ENCODE results near the gene MBOAT2. TPM values are rescaled to one million over a fixed set of nuclear protein-coding genes. Genes with fewer than 3 reads are reported as not detected.

The MBOAT2 gene
- total and polyA plus RNA-seq, 2 of the 13 experiments (the other 11 are each of a cell fraction or from before 2014, with no cell fraction given), result 0.11 to 0.36 TPM

DNA sequence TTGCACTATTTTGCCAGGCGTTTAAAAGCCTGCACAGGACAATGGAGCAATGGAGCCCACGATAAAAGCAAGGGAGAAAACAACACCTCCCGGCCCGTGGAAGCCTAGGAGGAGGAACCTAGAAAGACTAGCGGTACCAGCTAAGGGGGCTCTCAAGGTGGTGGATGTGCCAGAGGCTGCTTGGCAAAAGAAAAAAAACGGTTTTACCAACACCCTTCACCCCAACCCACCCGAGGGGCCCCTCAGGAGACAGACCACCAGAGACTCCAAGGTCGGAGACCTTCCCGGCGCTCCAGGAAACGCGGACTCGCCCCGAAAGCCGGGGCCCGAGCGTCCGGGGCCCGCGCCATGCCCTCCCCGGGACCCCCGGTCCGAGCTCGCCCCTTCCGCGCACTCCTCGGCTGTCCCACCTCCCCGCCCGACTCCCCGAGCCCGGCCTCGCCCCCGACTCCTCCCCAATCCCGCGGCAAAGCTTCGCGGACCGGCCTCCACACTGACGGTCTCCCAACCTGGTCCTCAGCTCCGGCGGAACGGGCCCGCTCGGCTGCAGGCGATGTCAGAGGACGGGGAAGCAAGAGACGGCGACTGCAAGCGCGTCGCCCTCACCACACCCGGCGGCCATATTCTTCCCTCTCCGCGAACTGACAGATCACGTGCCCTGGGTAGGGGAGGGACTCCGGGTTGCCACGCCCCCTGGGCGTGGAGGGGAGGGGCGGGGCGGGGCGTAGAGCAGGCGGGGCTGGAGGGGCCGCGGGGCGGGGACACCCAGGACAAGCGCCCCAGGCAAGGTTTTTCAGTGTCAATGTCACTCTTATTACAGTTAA lies 166.3 kb downstream of the MBOAT2 start, which contains the start of gene KIDINS220 (continued):
- peak; percentile 86 for TF ChIP-seq ZNF687 (CRISPR knock-in tag; IDR thresholded peaks at IDR 0.05)
- TF ChIP-seq ZNF180 (CRISPR knock-in tag; IDR thresholded peaks at IDR 0.05; ENCODE audit: borderline replicate concordance, low read depth), result no peak
- no peak for TF ChIP-seq KDM6A (CRISPR knock-in tag; IDR thresholded peaks at IDR 0.05; ENCODE audit: low read depth)
- TF ChIP-seq RXRA (CRISPR knock-in tag; IDR thresholded peaks at IDR 0.05), result peak; percentile 44
- no peak for TF ChIP-seq AGO1 (IDR thresholded peaks at IDR 0.05; ENCODE audit: low read depth, low read length, poor library complexity, severe bottlenecking)
- no peak for TF ChIP-seq SOX13 (IDR thresholded peaks at IDR 0.05)
- peak in 1 of 2 experiments; percentile 12; a peak in 1 of 4 replicates for TF ChIP-seq SOX13 (CRISPR knock-in tag; conservative IDR thresholded peaks at IDR 0.05 in 1 of 2, IDR thresholded peaks at IDR 0.05 in 1 of 2)
- TF ChIP-seq ZNF564 (CRISPR knock-in tag; IDR thresholded peaks at IDR 0.05), result no peak
- no peak for TF ChIP-seq HMGA1 (CRISPR knock-in tag; conservative IDR thresholded peaks at IDR 0.05)
- no peak for TF ChIP-seq ATRX (CRISPR knock-in tag; IDR thresholded peaks at IDR 0.05; ENCODE audit: borderline replicate concordance)
- 0 out of 2 replicates have a peak, but pooled peaks have one; percentile 35 for TF ChIP-seq SATB2 (CRISPR knock-in tag; IDR thresholded peaks at IDR 0.05)
- no peak for TF ChIP-seq MAFF (IDR thresholded peaks at IDR 0.05; ENCODE audit: low read depth, low read length)
- TF ChIP-seq PBX3 (CRISPR knock-in tag; IDR thresholded peaks at IDR 0.05; ENCODE audit: borderline replicate concordance), result no peak
- no peak for TF ChIP-seq KLF9 (CRISPR knock-in tag; IDR thresholded peaks at IDR 0.05; ENCODE audit: low read depth)
- TF ChIP-seq ZNF343 (CRISPR knock-in tag; IDR thresholded peaks at IDR 0.05), result 0 out of 2 replicates have a peak, but pooled peaks have one; percentile 47
- TF ChIP-seq ARNTL (CRISPR knock-in tag; IDR thresholded peaks at IDR 0.05), result peak; percentile 50; the same call in 1 of the 2 replicates
- TF ChIP-seq ZNF691 (CRISPR knock-in tag; IDR thresholded peaks at IDR 0.05; ENCODE audit: borderline replicate concordance, low read depth), result peak; percentile 80; the same call in 1 of the 2 replicates
- no peak for TF ChIP-seq NR2F6 (IDR thresholded peaks at IDR 0.05)
- TF ChIP-seq NR2F6 (CRISPR knock-in tag; IDR thresholded peaks at IDR 0.05), result no peak
- TF ChIP-seq SRY (CRISPR knock-in tag; IDR thresholded peaks at IDR 0.05), result 0 out of 2 replicates have a peak, but pooled peaks have one; percentile 30
- TF ChIP-seq CENPBD1 (CRISPR knock-in tag; IDR thresholded peaks at IDR 0.05; ENCODE audit: borderline replicate concordance, low read depth), result no peak
- TF ChIP-seq ZNF749 (CRISPR knock-in tag; IDR thresholded peaks at IDR 0.05; ENCODE audit: borderline replicate concordance), result no peak
- TF ChIP-seq ERF (CRISPR knock-in tag; IDR thresholded peaks at IDR 0.05), result peak; percentile 59; the same call in 1 of the 2 replicates

Measured in HepG2 (cell line).